Esophagus muscularis mucosa (tissue), 3 donors: Measurements from ENCODE around the gene PLOD1.
"Not testable (repeated sequence)": the region's sequence is repeated elsewhere in the genome, so short reads cannot be mapped to it uniquely, and the experiment has no call there.

ENCODE experiments used
- POLR2A ChIP-seq: fragments of 450-650 bp; IDR thresholded peaks from one replicate; pipeline ENCODE4 v1.6.1; 2017; ENCODE audit warnings: antibody characterized with exemption, moderate library complexity, mild to moderate bottlenecking, low read depth
- POLR2AphosphoS5 ChIP-seq, 2 donors: sonication (generic); formaldehyde crosslinking; IDR thresholded peaks; one replicate each; pipeline ENCODE4 v1.6.1; 2017; ENCODE audit warnings: antibody characterized with exemption in 2 of 2
- TF ChIP-seq, protein P1 (sequence below), 3 experiments: fragments of 200-600 bp in 2 of 3; fragments of 450-650 bp in 1 of 3; sonication (generic) in 2 of 3; IDR thresholded peaks; one replicate each; pipeline ENCODE4 v1.5.1; 2017 to 2019; ENCODE audit warnings: antibody characterized with exemption in 3 of 3, mild to moderate bottlenecking in 2 of 3, moderate library complexity in 1 of 3

DNA sequence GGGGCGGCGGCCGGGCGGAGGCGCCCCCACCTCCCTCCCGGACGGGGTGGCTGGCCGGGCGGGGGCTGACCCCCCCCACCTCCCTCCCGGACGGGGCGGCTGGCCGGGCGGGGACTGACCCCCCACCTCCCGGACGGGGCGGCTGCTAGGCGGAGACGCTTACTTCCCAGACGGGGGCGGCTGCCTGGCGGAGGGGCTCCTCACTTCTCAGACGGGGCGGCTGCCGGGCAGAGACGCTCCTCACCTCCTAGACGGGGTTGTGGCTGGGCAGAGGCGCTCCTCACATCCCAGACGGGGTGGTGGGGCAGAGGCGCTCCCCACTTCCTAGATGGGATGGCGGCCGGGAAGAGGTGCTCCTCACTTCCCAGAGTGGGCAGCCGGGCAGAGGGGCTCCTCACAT, 73.8 kb downstream of the PLOD1 start:
- TF ChIP-seq POLR2A; POLR2AphosphoS5 (IDR thresholded peaks at IDR 0.05): not testable (repeated sequence)
- TF ChIP-seq, protein P1, sequence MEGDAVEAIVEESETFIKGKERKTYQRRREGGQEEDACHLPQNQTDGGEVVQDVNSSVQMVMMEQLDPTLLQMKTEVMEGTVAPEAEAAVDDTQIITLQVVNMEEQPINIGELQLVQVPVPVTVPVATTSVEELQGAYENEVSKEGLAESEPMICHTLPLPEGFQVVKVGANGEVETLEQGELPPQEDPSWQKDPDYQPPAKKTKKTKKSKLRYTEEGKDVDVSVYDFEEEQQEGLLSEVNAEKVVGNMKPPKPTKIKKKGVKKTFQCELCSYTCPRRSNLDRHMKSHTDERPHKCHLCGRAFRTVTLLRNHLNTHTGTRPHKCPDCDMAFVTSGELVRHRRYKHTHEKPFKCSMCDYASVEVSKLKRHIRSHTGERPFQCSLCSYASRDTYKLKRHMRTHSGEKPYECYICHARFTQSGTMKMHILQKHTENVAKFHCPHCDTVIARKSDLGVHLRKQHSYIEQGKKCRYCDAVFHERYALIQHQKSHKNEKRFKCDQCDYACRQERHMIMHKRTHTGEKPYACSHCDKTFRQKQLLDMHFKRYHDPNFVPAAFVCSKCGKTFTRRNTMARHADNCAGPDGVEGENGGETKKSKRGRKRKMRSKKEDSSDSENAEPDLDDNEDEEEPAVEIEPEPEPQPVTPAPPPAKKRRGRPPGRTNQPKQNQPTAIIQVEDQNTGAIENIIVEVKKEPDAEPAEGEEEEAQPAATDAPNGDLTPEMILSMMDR (IDR thresholded peaks at IDR 0.05): not testable (repeated sequence)
